NB4 (cell line): Measurements from ENCODE around the gene MED15.

Experiments
- MYC ChIP-seq: IDR thresholded peaks from 2 replicates; pipeline ENCODE4 v1.6.1; 2011; ENCODE audit warnings: low read depth, low read length
- TF ChIP-seq, protein P1 (sequence below): IDR thresholded peaks from one replicate; pipeline ENCODE4 v1.5.1; 2012; ENCODE audit warnings: low read depth, low read length
- TF ChIP-seq, protein P2 (sequence below): IDR thresholded peaks from 2 replicates; pipeline ENCODE4 v1.6.1; 2011; ENCODE audit warnings: low read depth, low read length

DNA sequence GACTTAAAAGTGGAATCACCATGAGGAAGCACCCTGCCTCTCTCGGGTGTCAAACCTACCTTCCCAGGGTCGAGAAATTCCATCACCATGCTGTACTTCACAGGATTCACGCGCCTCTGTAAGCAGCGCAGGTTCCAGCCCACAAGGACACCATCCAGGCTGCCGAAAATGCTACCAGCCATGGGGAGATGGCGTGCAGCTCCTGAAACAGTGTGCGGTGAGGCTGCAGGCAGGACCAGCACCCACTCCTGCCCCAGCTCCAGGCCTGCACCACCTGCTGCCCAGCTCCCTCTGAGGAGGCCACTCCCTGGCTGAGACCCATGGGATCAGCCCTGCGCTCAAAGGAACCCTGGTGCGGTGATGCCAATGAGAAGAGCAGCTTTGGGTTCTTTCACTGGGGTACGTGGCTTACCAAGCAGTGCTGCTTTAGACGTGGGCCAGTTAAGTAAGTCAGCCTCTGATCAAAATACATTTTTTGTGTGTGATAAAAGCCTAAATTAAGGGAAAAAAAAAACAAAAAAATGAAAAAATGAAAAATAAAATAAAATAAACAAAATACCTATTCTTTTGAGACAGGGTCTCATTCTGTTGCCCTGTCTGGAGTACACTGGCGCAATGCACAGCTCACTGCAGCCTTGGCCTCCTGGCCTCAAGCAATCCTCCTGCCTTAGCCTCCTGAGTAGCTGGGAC is 115.4 kb downstream of the MED15 start:
- TF ChIP-seq, protein P1, sequence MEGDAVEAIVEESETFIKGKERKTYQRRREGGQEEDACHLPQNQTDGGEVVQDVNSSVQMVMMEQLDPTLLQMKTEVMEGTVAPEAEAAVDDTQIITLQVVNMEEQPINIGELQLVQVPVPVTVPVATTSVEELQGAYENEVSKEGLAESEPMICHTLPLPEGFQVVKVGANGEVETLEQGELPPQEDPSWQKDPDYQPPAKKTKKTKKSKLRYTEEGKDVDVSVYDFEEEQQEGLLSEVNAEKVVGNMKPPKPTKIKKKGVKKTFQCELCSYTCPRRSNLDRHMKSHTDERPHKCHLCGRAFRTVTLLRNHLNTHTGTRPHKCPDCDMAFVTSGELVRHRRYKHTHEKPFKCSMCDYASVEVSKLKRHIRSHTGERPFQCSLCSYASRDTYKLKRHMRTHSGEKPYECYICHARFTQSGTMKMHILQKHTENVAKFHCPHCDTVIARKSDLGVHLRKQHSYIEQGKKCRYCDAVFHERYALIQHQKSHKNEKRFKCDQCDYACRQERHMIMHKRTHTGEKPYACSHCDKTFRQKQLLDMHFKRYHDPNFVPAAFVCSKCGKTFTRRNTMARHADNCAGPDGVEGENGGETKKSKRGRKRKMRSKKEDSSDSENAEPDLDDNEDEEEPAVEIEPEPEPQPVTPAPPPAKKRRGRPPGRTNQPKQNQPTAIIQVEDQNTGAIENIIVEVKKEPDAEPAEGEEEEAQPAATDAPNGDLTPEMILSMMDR = no peak
- TF ChIP-seq, protein P2, sequence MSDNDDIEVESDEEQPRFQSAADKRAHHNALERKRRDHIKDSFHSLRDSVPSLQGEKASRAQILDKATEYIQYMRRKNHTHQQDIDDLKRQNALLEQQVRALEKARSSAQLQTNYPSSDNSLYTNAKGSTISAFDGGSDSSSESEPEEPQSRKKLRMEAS = no peak
- no peak for TF ChIP-seq MYC
